HG03571 (cell line): ENCODE measurements around the gene GBA2.

Source experiments
- ATAC-seq: cut with Tn5 transposase; IDR thresholded peaks from one replicate; pipeline ENCODE4 v1.9.1; 2021; ENCODE audit not compliant: unreplicated experiment

Gene GBA2

GRCh38 chr9:35748858-35749514 is at the start of gene GBA2, which contains the start of gene RGP1:
Gene GBA2 (minus strand): TSS chr9:35749228. CDS start chr9:35748704, 524 bp downstream.
Gene RGP1 (plus strand): TSS chr9:35749287. CDS start chr9:35749756, 469 bp downstream.
- peak; percentile 72 for ATAC-seq

DNA sequence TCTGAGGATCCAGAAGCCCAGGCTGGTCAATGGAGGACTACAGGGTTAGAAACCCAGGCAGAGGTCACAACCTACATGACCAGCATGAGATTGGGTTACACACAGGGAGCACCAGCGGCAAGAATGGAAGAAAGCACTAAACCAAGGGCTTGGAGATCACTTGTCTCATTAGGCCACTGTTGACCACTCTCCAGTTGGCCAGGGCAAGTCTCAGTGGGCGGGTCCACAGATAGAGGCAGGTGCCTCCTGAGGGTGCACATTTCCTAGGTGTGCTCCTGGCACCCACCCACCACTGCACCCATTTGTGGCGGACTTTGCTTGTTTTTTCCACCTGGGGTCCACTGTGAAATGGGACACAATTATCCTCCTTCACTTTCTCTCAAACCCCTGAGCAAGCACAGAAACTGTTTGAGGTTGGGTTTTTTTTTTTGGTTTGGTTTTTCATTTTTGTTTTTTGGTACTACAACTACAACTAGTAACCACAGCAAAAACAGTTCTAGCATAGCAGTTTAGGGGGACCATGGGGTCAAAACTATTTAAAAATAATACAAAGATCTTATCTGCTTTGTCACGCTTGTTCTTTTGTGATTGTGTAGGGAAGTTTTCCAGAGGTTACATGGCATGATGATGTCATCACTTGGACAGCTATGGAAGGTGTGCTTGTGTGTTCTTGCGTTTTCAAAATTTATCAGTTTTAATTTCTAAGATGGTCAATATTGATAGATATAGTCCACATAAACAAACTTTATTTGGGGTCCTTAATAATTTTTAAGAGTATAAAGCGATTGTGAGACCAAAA is 48.5 kb upstream of the GBA2 start:
- ATAC-seq = no peak

DNA sequence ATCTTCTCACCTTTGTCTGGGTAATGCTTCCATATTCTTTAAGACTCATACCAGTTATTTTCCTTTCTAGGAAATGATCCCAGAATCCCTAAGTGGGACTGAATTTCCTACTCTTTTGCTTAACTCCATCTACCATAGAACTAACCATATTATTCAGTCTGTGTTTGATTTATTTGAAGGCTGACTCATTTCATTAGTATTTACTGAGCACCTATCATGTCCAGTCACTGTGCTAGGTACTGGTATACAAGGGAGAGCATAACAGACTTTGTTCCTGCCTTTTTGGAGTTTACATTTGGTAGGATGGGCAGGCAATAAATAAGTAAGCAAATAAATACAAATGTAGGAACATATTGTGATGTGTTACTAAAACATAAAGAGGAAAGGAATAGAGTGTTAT is 46.7 kb upstream of the GBA2 start:
- ATAC-seq = no peak

DNA sequence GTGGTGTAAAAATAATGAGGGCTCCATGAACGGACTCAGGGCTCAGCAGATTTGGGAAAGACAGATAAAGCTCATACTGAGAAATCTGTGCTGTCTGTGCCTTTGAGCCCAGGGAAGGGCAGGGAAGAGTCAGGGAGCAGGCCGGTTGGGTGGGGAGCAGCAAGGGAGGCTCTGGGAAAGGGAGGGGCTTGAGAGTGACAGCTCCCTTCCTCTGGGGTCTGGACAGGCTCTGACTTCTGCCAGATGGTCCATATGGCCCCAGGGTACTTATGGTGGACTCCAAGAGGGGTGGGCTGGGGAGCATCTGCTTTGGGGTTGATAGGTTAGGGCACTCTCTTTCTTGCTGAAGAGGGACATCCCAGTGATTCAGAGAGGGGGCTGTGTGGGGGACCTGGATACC is 44.4 kb upstream of the GBA2 start:
- no peak for ATAC-seq

DNA sequence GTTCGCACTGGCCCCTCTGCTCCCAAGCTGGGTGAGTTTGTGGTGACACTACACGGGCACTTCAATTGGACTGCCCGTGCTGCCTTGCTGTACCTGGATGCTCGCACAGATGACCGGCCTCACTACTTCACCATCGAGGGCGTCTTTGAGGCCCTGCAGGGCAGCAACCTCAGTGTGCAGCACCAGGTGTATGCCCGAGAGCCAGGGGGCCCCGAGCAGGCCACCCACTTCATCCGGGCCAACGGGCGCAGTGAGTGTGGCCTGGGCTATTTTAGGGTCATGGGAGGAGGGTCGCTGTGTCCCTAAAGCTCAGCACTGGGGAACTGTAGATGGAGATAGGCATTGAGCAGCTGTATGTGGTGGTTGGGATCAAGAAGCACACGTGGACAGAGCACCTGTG is 43.8 kb upstream of the GBA2 start:
- no peak for ATAC-seq

DNA sequence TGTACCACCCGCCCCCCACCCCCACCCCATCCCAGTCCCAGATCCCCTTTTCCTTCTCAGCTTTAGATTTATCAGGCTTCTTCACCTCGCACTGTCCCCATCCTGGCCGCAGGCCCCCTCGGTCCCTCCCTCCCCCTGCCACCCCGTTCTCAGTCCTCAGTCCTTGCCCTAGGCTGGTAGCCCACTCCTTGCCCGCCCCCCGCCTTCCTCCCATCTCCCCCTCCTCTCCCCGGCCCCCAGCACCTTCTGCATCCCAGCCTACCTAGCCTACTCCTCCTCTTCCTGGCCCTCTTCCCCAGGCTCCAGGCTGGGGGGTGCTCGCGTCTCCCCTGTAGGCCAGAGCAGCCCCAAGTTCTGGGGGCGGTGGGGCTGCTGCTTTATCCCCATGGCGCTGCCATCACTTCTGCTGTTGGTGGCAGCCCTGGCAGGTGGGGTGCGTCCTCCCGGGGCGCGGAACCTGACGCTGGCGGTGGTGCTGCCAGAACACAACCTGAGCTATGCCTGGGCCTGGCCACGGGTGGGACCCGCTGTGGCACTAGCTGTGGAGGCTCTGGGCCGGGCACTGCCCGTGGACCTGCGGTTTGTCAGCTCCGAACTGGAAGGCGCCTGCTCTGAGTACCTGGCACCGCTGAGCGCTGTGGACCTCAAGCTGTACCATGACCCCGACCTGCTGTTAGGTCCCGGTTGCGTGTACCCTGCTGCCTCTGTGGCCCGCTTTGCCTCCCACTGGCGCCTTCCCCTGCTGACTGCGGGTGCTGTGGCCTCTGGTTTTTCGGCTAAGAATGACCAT is 43.2 kb upstream of the GBA2 start:
- no peak for ATAC-seq

- ATAC-seq = no peak
Observed at GRCh38 chr9:35791297-35791921, 42.4 kb upstream of the GBA2 start, which contains the start of gene NPR2. Gene NPR2 (plus strand): TSS chr9:35791591. CDS start chr9:35792409, 818 bp downstream.

- no peak for ATAC-seq
Observed at GRCh38 chr9:35790385-35791296, 41.6 kb upstream of the GBA2 start.

- ATAC-seq = no peak
Observed at GRCh38 chr9:35790025-35790384, 41.0 kb upstream of the GBA2 start.

GRCh38 chr9:35789541-35789940 is 40.5 kb upstream of the GBA2 start:
- no peak for ATAC-seq

GRCh38 chr9:35783418-35783817 is 34.4 kb upstream of the GBA2 start:
- ATAC-seq = no peak

- no peak for ATAC-seq
Observed at GRCh38 chr9:35781066-35781465, 32.0 kb upstream of the GBA2 start.

GRCh38 chr9:35778496-35778895 is 29.5 kb upstream of the GBA2 start:
- ATAC-seq = no peak

GRCh38 chr9:35776018-35776417 is 27.0 kb upstream of the GBA2 start:
- ATAC-seq = no peak

- no peak for ATAC-seq
Observed at GRCh38 chr9:35774907-35775635, 26.0 kb upstream of the GBA2 start.

GRCh38 chr9:35771943-35772342 is 22.9 kb upstream of the GBA2 start:
- no peak for ATAC-seq

DNA sequence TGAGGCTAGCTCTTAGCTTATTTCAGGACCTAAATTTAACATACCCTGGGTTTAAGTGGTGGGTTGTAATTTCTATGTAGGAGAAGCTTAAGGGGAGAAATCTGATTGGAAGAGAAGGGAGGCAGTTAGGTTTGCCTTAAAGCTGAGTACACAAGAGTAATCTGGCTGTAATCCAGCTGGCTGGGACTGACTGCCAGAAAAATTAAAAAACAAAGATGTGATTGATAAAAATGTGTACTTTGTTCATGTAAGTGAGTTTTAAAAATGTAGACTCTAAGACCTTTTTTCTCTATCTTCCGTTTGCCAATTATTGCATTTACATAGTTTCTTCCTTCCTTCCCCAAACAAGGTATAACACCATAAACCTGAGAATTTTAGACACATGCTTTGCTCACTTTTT is 22.5 kb upstream of the GBA2 start:
- no peak for ATAC-seq

DNA sequence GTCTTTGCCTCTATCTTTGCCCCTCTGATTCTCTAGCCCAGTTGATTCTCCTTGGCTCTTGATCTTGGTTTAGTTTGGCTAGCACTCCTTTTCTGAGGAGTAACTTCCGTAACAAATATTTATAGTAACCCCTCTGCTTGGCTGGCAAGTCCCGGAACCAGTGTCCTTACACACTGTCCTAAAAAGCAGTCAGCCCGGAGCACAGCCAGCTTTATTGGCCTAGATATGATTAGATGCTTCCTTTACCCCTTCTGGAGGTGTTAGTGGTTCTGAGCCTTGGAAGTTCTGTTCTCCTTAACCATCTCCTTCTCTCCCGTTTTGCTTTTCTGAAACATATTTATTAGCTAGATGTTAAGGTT is 22.0 kb upstream of the GBA2 start:
- no peak for ATAC-seq

GRCh38 chr9:35769763-35770162 is 20.7 kb upstream of the GBA2 start:
- no peak for ATAC-seq

DNA sequence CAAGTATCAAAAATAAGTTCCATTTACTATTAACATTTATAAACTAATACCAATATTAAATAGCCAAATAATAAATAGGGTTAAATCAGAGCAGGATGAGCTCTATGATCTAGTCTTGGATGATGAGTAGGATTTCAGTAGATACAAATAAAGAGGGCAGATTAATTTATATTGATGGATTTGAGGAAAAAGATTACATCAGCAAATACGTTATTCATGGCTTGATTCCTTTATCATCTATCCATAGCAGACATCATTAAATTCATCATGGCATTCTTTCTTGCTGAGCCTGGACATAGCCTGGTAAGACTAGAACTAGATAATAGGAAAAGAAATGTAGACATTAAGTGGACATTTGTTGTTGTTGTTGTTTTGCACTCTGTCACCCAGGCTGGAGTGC is 18.4 kb upstream of the GBA2 start:
- ATAC-seq = no peak
